Measurements from ENCODE around the gene PRRX2. TPM values are rescaled to one million over a fixed set of nuclear protein-coding genes. Genes with fewer than 3 reads are reported as not detected.
A peak's percentile ranks its signal among the peaks of the same experiment; 100 is the strongest.

Gene PRRX2
- total and polyA plus RNA-seq, 9 of the 15 experiments (the other 6 are each of a cell fraction or from before 2014, with no cell fraction given): 0.21 TPM; not detected in 8

GRCh38 chr9:129752900-129753729 lies 87.7 kb downstream of the PRRX2 start, which contains the start of gene PTGES (continued):
- TF ChIP-seq EGR1 (conservative IDR thresholded peaks at IDR 0.05) (peak; percentile 84), SMC3 (conservative IDR thresholded peaks at IDR 0.05; ENCODE audit: insufficient read depth, low read depth, low read length) (no peak), RB1 (IDR thresholded peaks at IDR 0.05; ENCODE audit: low read depth) (no peak), ZNF212 (CRISPR knock-in tag; IDR thresholded peaks at IDR 0.05) (no peak), ZBTB34 (CRISPR knock-in tag; IDR thresholded peaks at IDR 0.05) (no peak), DDX20 (tag; IDR thresholded peaks at IDR 0.05; ENCODE audit: low read depth) (no peak), SRSF1 (IDR thresholded peaks at IDR 0.05; ENCODE audit: low read depth, low read length) (no peak), POLR2H (tag; IDR thresholded peaks at IDR 0.05; ENCODE audit: low read depth) (no peak), FOXJ2 (tag; IDR thresholded peaks at IDR 0.05) (no peak), HMG20A (CRISPR knock-in tag; conservative IDR thresholded peaks at IDR 0.05) (no peak), ZNF124 (CRISPR knock-in tag; IDR thresholded peaks at IDR 0.05) (no peak), KDM5B (IDR thresholded peaks at IDR 0.05; ENCODE audit: insufficient replicate concordance, low read depth, low read length) (peak; percentile 10), ZNF384 (IDR thresholded peaks at IDR 0.05; ENCODE audit: low read depth, low read length) (no peak), DACH1 (IDR thresholded peaks at IDR 0.05; ENCODE audit: partially characterized antibody) (no peak), PRDM10 (IDR thresholded peaks at IDR 0.05; ENCODE audit: partially characterized antibody) (peak; percentile 22), CEBPB (tag; IDR thresholded peaks at IDR 0.05) (no peak), MTA2 (IDR thresholded peaks at IDR 0.05; ENCODE audit: low read depth) (no peak), BMI1 (IDR thresholded peaks at IDR 0.05; ENCODE audit: low read length) (no peak), MAZ (CRISPR knock-in tag; conservative IDR thresholded peaks at IDR 0.05 in 1 of 2, IDR thresholded peaks at IDR 0.05 in 1 of 2) (peak in 1 of 2 experiments; percentile 36; a peak in 1 of 4 replicates), MBD1 (CRISPR knock-in tag; IDR thresholded peaks at IDR 0.05) (no peak), CREB3 (tag; conservative IDR thresholded peaks at IDR 0.05; ENCODE audit: low read depth) (no peak)

Data from K562 (cell line).